Glomerular visceral epithelial cell (primary cell): ENCODE measurements around the gene SPECC1.
"Not testable (repeated sequence)": the region's sequence is repeated elsewhere in the genome, so short reads cannot be mapped to it uniquely, and the experiment has no call there.

Experiments used
- DNase-seq: peaks from one replicate; pipeline ENCODE4 v3.0.0-alpha.2; 2016; ENCODE audit errors: extremely low spot score

SPECC1 gene

DNA sequence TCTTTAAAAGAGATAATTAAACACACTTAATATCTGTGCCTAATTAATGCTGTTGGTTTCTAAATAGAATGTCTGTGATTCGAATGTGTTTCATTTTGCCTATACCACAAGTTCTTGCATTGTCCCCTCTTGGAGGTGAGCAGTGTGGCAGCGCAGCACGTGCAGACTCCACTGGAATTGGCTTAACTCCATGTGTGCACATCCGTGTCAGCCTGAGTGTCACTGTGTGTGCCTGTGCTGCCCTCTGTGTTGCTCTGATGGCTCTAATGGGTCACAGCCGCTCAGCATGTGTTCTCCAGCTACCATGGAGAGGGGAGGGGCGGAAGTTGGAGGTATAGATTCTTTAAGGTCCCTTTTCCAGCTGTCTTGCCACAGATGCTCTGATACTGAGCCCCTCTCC lies 226.6 kb downstream of the SPECC1 start:
- DNase-seq, result no peak

DNA sequence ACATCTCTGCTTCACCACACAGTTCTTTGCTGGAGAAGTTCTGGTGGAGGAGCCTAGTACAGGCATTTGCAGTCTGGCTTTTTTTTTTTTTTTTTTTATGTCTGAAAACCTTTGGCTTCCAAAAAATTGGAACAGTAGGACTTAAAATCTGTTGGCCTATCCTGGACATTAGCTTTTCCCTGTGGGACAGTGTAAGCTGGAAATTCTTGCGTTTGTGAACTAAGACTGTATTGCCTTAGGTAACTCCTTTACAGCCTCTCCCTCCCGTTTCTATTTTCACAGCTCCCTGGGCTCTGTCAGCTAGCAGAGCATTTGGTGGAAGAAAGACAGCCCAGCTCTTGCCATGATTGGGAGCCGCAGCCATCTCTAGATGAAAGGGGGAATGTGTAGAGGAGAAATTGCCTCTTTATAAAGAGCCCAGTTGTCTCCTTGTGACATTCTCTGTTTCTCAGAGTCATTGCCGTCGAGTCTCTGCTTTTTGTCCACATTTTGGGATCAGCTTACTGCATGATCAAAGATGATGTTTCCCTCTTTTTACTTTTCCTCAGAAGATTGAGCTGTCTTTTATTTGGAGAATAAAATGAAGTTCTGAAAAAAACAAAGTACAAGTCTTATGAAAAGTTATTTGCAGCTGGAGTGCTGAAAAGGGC lies 227.5 kb downstream of the SPECC1 start:
- no peak for DNase-seq

DNA sequence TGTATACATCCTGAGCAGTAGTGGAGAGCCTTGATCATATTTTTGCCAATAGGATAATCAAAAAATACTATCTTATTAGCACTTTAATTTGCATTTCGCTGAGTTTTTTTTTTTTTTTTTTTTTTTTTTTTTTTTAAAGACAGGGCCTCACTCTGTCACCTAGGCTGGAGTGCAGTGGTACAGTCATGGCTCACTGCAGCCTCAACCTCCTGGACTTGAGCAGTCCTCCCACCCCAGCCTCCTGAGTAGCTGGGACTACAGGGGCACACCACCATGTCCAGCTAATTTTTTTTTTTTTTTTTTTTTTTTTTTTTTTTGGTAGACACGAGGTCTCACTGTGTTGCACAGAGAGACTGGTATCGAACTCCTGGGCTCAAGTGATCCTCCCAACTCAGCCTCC lies 230.6 kb downstream of the SPECC1 start:
- DNase-seq, result not testable (repeated sequence)

DNA sequence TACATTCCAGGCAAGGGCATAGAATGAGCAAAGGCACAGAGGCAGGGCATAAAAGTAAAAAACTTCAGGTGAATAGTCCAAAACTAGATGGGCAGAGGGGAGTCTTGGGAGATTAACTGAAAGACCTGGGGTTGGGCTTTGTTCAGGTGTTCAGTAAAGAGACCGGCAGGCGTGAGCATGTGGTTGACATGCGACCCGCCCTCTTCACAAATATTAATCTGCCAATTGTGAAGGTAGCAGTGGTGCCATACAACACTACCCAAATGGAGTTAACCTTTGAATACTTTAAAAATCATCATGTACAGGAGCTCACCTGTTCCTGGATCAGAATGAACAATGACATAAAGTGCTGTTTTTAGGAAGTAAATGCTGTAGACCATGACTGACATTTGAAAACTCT lies 232.7 kb downstream of the SPECC1 start:
- no peak for DNase-seq

DNA sequence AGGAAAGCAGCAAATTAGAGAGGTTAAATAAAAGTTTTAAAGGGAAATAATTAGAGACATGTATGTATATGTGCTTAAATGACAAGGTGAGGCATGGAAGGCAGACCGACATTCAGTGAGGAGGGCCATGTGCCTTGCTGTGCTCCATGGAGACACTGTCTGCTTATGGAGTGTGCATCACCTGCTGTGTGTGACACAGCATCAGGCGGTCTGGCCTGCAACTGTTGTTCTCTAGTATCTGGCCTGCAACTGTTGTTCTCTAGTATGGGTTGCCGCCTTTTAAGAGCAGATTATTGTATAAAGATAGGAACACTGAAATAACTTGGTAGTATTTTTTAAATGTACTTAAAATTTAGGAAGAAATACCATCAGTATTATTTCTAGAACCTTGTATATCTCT lies 233.1 kb downstream of the SPECC1 start:
- DNase-seq, result no peak

DNA sequence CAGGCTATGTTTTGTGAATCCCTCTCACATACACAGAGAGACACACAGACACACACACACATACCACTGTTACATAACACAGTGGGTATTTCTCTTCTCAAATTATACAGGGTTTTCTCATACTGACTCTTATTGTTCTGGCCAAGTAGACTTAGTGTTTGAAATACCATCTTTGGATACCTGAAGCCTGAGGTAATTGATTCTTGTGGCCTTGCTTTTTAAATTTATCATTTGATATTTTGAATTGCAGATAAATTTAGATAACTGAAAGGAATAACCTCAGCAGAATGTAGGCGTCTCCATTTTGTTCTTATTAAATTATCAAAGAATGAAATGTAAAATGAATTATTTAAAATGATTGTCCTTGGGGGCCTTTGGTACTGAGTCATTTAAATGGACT lies 234.4 kb downstream of the SPECC1 start:
- DNase-seq, result no peak

DNA sequence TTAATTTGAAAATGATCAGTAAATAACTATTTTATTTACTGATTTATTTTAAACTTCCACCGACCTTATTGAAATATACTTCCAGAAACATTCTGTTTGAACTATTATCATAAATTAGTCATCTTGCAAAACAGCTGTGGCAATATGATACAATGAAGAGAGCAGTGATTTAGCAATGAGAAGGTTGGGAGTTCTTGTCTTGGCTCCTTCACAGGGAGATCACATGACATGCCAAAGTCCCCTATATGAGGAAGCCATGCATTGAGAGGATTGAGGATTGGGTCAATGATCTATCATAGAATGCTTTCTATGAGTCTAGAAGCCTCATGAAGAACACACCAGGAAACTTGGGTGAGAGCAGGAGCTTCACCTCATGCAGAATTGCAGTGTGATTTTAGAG lies 235.5 kb downstream of the SPECC1 start:
- no peak for DNase-seq

DNA sequence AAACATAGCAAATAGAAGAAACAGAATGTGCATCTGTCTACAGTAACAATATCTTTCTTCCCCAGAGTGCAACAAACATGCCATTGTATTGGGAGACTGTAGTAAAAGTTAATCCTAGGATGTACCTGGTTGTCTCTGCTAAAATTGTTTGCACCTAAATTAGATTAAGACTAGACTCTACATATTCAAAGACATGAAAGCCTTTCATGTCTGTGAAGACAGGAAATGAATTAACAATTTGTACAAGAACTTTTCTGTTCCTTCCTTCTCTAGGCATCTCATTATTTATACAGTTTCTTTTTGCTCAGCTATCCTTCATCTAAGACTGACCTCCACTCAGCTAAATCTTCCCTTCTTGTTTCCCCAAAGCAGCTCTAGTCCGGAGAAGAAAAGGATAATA lies 237.5 kb downstream of the SPECC1 start:
- DNase-seq, result no peak

DNA sequence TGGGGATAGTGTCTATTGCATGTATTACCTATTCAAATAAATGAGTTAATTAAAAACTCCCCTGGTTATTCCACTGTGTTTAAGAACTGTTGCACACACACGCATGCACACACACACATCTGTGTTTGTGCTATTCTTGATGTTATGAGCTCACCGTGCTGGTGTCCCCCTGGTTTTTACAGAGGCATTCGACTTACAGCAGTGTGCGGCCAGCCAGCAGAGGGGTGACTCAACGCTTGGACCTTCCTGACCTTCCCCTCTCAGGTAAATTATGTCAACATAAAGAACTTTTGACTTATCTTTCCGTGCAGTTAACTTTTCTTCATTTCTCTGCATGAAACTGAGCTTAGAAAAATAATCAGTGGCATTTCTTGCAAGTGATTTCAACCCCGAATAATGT lies 244.2 kb downstream of the SPECC1 start:
- no peak for DNase-seq

DNA sequence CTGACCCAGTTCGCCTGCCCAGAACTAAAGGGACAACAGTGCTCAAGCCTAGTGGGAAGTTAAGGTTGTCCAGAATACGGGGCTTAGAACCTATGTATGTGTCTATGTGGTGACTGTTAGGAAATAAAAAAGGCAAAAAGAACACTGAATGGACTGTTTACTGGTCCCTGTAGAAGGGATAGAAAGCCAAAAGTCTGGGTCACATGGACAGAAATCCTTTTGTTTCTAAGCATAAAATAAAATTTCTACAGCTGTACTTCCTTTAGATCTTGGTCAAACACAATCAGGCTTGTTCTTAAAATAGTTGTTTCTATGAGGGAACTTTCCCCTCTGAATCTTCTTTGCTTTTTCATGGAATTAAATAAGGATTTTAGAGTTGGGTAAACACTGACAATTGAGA lies 245.4 kb downstream of the SPECC1 start:
- no peak for DNase-seq

DNA sequence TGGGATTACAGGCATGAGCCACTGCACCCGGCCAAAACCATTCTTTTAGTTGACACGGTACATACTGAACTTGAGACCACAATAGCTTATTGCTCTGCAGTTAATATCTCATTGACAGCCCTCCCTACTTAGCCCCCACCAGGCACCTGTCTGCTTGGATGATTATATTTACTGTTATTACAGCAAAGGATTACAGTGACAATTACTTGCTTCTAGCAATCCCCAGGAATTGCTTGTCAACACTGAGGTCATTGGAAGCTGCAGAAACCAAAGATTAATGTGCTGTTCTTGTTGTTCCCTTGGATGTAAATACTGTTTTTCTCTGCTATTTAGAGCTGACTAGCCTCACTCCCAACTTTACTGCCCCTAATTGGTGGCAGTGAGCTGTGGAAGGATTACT lies 247.0 kb downstream of the SPECC1 start:
- no peak for DNase-seq

DNA sequence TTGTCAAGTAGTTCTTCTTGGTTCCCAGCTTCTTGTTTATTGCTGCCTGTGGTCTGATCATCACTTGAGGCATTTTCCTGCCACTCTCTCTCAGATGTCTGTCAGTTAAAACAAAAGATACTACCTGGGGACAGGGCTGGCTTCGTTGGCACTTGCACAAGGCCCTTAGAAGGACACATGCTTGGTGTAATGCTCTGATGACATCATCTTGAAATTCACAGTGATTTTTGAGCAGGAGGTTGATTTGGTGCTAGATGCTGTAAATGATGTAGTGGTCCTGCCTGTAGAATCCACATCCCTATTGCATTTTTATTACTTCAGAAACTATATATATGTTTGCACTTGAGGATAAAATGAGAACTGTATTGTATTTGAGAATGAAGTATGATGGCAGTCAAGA lies 247.8 kb downstream of the SPECC1 start:
- no peak for DNase-seq

DNA sequence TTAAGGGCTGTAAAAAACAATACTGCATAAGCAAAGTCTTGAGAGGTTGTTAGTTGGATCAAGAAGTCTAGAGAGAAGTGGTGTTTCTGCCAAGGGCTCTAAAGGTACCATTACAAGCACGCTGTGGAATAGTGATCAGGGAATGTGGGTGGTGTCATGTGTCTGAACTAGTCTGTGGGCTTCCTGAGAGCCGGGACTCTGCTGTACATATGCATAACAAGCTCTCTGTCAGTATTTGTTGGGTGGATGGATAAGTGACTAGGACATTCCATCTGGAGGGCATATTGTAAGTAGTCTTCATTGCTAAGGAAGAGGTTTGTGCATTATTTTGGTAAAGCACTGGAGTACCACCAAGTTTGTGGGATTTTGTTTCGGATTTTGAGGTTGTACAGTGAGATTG lies 248.6 kb downstream of the SPECC1 start:
- no peak for DNase-seq

DNA sequence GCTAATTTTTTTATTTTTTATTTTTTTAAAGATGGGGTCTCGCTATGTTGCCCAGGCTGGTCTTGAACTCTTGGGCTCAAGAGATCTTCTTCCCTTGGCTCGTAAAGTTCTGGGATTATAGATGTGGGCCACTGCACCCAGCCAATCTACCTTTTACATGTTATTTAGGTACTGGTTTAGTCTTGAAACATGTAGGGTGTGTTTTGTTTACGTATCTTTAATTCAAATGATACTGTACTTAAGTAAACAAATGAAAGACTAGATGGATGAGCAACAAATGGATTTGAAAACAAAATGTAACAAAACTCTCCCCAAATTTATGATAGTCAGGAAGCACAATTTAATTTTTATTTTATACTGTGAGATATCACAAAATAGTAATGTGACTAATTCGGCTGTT lies 250.5 kb downstream of the SPECC1 start:
- no peak for DNase-seq

DNA sequence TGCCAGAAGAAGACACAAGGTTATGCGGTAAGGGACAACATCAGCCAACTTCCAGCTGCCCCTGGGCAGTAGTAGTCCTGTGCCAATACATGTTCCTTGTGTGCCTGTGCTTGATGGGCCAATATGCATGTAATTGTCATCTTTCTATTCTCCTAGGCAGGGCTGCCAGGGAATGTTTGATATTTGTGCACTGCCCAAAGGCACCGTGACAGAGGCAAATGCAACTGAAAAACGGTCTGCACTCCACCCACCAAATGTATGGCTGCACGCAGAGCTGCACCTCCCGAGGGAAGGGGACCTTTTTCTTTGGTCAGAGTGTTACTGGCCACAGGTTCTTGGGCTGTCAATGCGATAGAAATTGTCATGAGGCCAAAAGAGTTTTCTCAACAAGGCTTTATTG lies 251.1 kb downstream of the SPECC1 start:
- no peak for DNase-seq

DNA sequence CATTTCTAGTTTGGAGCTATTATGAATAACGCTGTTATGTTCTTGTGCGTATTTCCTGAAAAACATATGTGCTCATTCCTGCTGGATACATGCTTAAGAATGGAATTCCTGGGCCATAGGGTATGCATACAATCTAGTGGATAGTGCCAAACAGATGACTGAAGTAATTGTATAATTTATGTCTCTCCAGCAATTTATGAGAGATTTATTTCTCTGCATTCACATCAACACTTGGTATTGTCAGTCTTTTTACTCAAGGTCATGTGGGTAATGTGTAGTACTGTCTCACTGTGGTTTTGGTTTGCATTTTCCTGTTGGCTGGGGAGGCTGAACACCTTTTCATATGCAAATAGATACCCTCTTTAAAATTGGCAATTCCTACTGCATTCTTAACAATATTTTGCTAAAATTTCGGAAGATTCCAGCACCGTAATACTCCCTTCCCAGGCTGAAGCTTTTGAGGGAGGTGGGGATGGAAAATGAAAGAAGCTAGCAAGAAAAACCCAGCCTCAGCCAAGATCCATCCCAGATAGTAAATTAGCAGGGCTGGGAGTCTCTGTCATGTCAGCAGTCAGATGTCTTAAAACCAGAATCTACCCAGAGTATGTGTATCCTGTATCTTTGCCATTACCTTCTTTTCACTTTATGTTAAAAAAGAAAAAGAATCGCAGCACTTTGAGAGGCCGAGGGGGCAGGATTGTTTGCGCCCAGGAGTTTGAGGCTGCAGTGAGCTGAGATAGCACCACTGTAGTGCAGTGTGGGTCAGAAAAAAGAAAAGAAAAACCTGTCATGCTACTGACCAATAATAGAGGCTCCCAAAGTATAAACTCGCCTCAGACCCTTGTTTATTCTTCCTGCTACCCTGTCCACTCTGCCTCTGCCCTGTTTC lies 253.3 kb downstream of the SPECC1 start:
- no peak for DNase-seq

DNA sequence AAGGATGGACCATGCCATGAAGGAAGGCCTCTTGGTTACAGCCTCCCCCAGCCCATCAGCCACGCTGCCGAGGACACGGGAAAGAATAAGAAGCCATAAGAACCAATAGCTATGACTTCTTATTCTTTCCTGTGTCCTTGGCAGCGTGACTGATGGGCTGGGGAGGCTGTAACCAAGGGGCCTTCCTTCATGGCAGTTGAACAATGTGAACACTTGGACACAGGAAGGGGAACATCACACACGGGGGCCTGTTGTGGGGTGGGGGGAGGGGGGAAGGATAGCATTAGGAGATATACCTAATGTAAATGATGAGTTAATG lies 253.9 kb downstream of the SPECC1 start:
- not testable (repeated sequence) for DNase-seq

DNA sequence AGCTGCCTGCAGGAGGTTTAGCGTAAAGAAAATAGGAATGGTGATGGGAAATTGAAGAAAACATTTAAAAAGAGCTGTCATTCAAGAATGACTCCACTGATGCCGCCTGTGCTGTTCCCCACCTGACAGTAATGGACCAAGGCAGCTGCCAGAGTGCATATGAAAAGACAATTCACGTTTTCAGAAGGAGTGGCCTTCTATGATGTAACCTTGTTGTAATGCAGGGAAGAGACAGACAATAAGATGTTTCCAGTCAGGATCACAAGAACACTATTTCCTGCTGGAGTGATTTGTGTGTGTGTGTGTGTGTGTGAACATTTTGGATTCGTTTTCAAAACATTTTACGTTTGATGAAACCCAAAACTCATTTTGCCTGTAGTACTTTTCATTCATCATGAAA lies 254.4 kb downstream of the SPECC1 start:
- DNase-seq, result no peak

DNA sequence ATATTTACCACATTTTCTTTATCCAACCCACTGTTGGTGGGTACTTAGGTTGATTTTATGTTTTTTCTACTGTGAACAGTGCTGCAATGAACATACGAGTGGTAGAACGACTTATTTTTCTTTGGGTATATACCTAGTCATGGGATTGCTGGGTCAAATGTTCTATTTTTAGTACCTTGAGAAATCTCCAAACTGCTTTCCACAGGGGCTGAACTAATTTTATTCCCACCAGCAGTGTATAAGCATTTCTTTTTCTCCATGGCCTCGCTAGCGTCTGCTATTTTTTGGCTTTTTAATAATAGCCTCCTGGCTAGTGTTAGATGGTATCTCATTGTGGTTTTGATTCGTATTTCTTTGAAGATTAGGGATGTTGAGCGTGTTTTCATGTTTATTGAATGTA lies 255.8 kb downstream of the SPECC1 start:
- no peak for DNase-seq

DNA sequence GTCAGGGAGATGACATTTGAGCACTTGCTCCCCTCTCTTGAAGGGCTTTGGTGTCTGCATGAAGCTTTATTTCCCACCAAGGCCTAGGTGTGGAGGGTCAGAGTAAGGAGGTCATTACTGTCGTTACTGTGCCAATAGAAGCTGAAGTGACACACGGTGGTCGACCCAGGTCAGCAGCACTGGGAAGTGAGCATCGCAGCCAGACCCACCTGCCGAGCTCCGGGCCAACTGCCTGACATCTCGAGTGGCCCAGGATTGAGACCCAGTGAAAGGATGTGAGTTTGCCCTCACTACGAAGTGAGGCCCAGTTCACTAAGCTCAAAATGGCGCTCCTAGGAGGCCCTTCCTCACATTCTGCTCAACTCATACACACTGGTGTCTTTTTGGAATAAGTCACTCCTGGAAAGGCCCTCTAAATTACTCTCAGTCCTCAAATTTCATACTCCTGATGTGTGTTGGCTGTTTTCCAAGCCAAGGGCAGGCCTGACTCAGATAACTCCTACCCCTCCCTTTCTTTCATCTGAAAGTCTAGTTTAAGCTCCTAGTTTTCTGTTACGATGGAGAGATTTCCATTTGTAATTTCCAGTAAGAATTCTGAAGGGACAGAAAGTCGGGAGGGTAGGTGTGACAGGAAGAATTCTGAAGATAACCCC lies 257.8 kb downstream of the SPECC1 start:
- DNase-seq, result peak; percentile 70

DNA sequence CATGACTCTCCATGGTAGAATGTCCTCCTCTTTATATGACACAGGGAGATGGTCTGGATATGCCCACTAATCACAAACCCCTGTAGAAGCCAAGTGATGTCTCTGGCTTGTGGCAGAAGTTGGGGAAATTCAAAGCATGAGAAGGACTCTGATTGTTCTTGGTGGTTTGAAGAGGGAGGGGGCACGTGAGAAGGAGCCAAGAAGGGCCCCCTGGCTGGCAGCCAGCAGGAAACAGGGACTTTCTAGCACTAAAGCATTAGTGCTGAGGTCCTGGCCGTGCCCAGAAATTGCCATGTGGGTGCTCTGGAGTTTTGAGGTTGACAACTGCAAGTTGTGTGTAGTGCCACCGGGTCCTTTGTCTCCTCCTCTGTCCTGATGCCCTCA lies 258.3 kb downstream of the SPECC1 start:
- peak; percentile 47 for DNase-seq

DNA sequence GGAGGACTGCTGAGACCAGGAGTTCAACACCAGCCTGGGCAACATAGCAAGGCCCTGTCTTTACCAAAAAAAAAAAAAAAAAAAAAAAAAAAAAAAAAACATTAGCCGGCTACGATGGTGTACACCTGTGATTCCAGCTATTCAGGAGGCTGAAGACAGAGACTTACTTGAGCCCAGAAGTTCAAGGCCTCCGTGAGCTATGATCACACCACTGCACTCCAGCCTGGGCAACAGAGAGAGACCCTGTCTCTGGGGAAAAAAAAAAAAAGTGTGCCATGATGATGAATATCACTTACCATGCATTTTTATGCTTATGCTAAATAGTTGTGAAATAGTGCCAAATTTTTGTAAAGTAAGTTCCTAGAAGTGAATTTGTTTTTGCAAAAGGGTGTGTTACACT lies 261.2 kb downstream of the SPECC1 start:
- DNase-seq, result no peak

DNA sequence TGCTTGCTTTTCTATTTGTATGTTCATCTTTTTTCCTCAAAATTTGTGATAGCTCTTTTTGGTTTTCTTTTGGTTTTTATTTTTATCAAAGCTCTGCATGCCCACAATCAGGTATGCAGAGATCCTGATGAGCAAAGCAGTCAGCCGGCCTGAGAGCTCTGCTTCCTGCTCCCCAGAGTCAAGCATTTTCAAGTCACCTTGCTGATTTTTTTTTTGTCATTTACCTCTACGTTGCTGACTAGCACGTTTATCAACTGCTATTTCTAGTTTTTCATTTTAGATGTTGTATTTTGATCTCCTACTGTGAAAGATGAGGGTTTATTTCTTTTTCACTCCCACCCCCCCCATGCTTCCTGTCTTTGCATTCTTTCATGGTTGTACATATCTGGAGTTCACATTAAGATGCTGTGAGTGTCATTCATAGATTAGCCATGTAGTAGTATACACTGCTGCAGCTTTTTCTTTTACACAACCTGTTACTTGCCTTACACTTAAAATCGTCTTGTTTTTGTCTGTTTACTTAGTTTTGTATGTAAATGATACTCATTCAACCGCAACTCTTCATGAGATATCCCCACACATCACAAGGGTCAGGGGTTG lies 262.0 kb downstream of the SPECC1 start:
- no peak for DNase-seq
